Measurements from ENCODE around the gene KRT5. TPM values are rescaled to one million over a fixed set of nuclear protein-coding genes. Genes with fewer than 3 reads are reported as not detected.

The KRT5 gene
- total and polyA plus RNA-seq, 2 donors (not counting 1 experiment from before 2014, with no cell fraction given), result 0.82 TPM; not detected in 1

DNA sequence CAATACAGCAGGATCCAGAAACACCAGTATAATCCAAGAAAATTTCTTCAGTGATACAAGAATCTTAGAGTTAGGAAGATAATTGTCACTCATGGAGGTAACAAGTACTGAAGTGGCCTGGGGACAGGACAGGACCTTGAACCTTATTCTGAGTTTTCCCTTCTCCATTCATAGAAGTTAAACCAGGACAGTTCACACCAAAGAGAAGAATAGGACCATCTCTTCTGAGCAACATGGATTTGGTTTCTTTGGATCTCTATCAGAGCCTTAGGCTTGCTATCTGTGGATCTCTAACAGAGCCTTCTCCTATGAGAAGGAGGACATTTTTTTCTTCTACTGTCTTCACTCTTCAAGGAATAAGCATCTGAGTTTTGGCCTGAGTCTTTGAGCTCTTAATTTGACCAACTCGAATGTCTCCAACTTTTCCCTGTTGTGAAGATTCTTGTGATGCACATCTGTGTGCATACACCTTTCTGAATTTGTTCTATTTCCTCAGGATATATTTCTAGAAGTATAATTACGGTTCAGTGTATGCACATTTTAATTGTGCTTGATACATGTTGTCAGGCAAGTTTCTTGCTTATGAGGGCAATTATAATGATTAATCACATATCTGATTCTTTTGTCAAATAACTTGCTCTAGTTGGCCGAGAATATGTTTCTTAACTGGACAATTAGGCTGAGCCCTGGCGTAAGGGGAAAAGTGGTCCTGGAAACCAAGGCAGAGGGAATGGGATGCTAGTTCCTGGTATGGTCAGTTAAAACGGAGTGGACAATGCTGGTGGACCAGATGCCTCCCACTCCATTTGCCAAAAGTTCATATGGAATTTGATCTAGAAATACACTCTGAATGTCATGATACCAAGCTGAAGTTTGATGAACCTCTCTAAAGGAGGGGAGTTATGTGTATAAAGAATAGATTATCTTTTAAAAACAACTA lies 33.8 kb downstream of the KRT5 start:
- H3K79me2 ChIP-seq (ENCODE audit: control insufficient read depth, insufficient read depth, low read length), result no peaks in the 10 kb centered on the region
- DNase-seq (ENCODE audit: low read depth in 2 of 2), result no peak
- H3K36me3 ChIP-seq (ENCODE audit: control insufficient read depth, insufficient read depth, low read length), result no peaks in the 10 kb centered on the region
- TF ChIP-seq EZH2 (IDR thresholded peaks at IDR 0.05; ENCODE audit: low read length, missing control alignments), result no peak
- TF ChIP-seq, protein P1, sequence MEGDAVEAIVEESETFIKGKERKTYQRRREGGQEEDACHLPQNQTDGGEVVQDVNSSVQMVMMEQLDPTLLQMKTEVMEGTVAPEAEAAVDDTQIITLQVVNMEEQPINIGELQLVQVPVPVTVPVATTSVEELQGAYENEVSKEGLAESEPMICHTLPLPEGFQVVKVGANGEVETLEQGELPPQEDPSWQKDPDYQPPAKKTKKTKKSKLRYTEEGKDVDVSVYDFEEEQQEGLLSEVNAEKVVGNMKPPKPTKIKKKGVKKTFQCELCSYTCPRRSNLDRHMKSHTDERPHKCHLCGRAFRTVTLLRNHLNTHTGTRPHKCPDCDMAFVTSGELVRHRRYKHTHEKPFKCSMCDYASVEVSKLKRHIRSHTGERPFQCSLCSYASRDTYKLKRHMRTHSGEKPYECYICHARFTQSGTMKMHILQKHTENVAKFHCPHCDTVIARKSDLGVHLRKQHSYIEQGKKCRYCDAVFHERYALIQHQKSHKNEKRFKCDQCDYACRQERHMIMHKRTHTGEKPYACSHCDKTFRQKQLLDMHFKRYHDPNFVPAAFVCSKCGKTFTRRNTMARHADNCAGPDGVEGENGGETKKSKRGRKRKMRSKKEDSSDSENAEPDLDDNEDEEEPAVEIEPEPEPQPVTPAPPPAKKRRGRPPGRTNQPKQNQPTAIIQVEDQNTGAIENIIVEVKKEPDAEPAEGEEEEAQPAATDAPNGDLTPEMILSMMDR (conservative IDR thresholded peaks at IDR 0.05 in 1 of 2, IDR thresholded peaks at IDR 0.05 in 1 of 2; ENCODE audit: low read depth in 1 of 2, low read length in 2 of 2), result no peak
- no peak overlapping the region for H3K4me3 ChIP-seq (replicated peaks in 1 of 4; ENCODE audit: control extremely low read depth in 1 of 4, insufficient read depth in 1 of 4, low read depth in 3 of 4, low read length in 4 of 4)
- no peak overlapping the region for H2AFZ ChIP-seq (ENCODE audit: low read length)
- no peaks in the 10 kb centered on the region for H4K20me1 ChIP-seq (ENCODE audit: control insufficient read depth, extremely low read depth, insufficient read depth, low read length)
- no peak overlapping the region for H3K9ac ChIP-seq (ENCODE audit: insufficient read depth, low read length)
- H3K27ac ChIP-seq (ENCODE audit: insufficient read depth, low read length), result no peak overlapping the region
- no peaks in the 10 kb centered on the region for H3K4me1 ChIP-seq (ENCODE audit: control insufficient read depth, extremely low read depth, insufficient read depth, low read length)
- no peaks in the 10 kb centered on the region for H3K9me3 ChIP-seq (ENCODE audit: control insufficient read depth, insufficient read depth, low read depth, low read length)
- no peak overlapping the region for H3K4me2 ChIP-seq (ENCODE audit: extremely low read depth, insufficient read depth, low read length)
- H3K27me3 ChIP-seq (ENCODE audit: control insufficient read depth, insufficient read depth, low read length), result no peaks in the 10 kb centered on the region

DNA sequence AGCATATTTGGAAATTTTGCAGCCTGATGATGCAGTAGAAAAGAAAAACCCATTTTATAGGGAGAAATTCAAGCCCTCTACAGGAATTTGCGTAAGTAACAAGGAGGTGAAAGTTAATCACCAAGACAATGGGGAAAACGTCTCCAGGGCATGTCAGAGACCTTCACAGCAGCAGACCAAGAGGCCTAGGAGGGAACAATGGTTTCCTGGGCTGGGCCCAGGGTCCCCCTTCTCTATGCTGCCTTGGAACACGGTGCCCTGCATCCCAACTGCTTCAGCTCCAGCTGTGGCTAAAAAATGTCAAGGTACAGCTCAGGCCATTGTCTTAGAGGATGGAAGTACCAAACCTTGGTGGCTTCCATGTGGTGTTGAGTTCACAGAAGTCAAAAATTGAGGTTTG lies 40.1 kb downstream of the KRT5 start:
- H3K4me2 ChIP-seq (ENCODE audit: extremely low read depth, insufficient read depth, low read length), result no peak overlapping the region
- no peaks in the 10 kb centered on the region for H3K9me3 ChIP-seq (ENCODE audit: control insufficient read depth, insufficient read depth, low read depth, low read length)
- no peak overlapping the region for H3K27ac ChIP-seq (ENCODE audit: insufficient read depth, low read length)
- no peak for DNase-seq (ENCODE audit: low read depth in 2 of 2)
- no peaks in the 10 kb centered on the region for H3K79me2 ChIP-seq (ENCODE audit: control insufficient read depth, insufficient read depth, low read length)
- H3K9ac ChIP-seq (ENCODE audit: insufficient read depth, low read length), result no peak overlapping the region
- H4K20me1 ChIP-seq (ENCODE audit: control insufficient read depth, extremely low read depth, insufficient read depth, low read length), result no peaks in the 10 kb centered on the region
- no peak overlapping the region for H2AFZ ChIP-seq (ENCODE audit: low read length)
- no peak for TF ChIP-seq EZH2 (IDR thresholded peaks at IDR 0.05; ENCODE audit: low read length, missing control alignments)
- H3K36me3 ChIP-seq (ENCODE audit: control insufficient read depth, insufficient read depth, low read length), result no peaks in the 10 kb centered on the region
- H3K4me3 ChIP-seq (replicated peaks in 1 of 4; ENCODE audit: control extremely low read depth in 1 of 4, insufficient read depth in 1 of 4, low read depth in 3 of 4, low read length in 4 of 4), result no peak overlapping the region
- H3K27me3 ChIP-seq (ENCODE audit: control insufficient read depth, insufficient read depth, low read length), result no peaks in the 10 kb centered on the region
- H3K4me1 ChIP-seq (ENCODE audit: control insufficient read depth, extremely low read depth, insufficient read depth, low read length), result no peaks in the 10 kb centered on the region

DNA sequence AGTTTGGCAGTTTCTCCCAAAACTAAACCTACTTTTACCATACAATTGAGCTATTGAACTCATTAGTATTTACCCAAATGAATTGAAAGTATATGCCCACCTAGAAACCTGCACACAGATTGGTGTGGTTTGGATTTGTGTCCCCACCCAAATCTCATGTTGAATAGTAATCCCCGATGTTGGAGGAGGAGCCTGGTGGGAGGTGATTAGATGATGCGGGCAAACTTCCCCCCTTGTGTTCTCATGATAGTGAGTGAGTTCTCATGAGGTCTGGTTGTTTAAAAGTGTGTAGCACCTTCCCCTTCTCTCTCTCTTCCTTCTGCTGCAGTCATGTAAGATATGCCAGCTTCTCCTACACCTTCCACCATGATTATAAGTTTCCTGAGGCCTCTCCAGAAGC lies 42.5 kb downstream of the KRT5 start:
- Histone ChIP-seq H3K9me3 (ENCODE audit: control insufficient read depth, insufficient read depth, low read depth, low read length) (no peaks in the 10 kb centered on the region), H3K4me2 (ENCODE audit: extremely low read depth, insufficient read depth, low read length) (no peak overlapping the region), H4K20me1 (ENCODE audit: control insufficient read depth, extremely low read depth, insufficient read depth, low read length) (no peaks in the 10 kb centered on the region), H3K27ac (ENCODE audit: insufficient read depth, low read length) (no peak overlapping the region), H3K79me2 (ENCODE audit: control insufficient read depth, insufficient read depth, low read length) (no peaks in the 10 kb centered on the region), H3K27me3 (ENCODE audit: control insufficient read depth, insufficient read depth, low read length) (no peaks in the 10 kb centered on the region), H3K4me1 (ENCODE audit: control insufficient read depth, extremely low read depth, insufficient read depth, low read length) (no peaks in the 10 kb centered on the region), H2AFZ (ENCODE audit: low read length) (no peak overlapping the region), H3K9ac (ENCODE audit: insufficient read depth, low read length) (no peak overlapping the region), H3K36me3 (ENCODE audit: control insufficient read depth, insufficient read depth, low read length) (no peaks in the 10 kb centered on the region), H3K4me3 (replicated peaks in 1 of 4; ENCODE audit: control extremely low read depth in 1 of 4, insufficient read depth in 1 of 4, low read depth in 3 of 4, low read length in 4 of 4) (no peak overlapping the region)
- no peak for DNase-seq (ENCODE audit: low read depth in 2 of 2)
- no peak for TF ChIP-seq EZH2 (IDR thresholded peaks at IDR 0.05; ENCODE audit: low read length, missing control alignments)
- TF ChIP-seq, protein P1 (conservative IDR thresholded peaks at IDR 0.05 in 1 of 2, IDR thresholded peaks at IDR 0.05 in 1 of 2; ENCODE audit: low read depth in 1 of 2, low read length in 2 of 2), result no peak
